Testis (tissue), 2 donors: ENCODE measurements around the gene AGPAT2.

Experiments used
- CTCF ChIP-seq, 3 experiments: fragments of 450-650 bp in 2 of 3; fragments of 200-600 bp in 1 of 3; sonication (generic) in 1 of 3; IDR thresholded peaks; one replicate each; pipeline ENCODE4 v1.5.1; 2016 to 2019; ENCODE audit warnings: antibody characterized with exemption in 3 of 3, mild to moderate bottlenecking in 2 of 3, moderate library complexity in 1 of 3
- POLR2A ChIP-seq: fragments of 450-650 bp; IDR thresholded peaks from one replicate; pipeline ENCODE4 v1.6.1; 2017; ENCODE audit warnings: antibody characterized with exemption, mild to moderate bottlenecking, moderate library complexity

GRCh38 chr9:136686794-136687711 is at the start of gene AGPAT2:
- TF ChIP-seq CTCF (IDR thresholded peaks at IDR 0.05) (no peak), POLR2A (no peak)
